Progenitor cell of endocrine pancreas (in vitro differentiated cells): ENCODE results near the gene GPRIN3. TPM values are rescaled to one million over a fixed set of nuclear protein-coding genes. Genes with fewer than 3 reads are reported as not detected.
"Not testable (repeated sequence)": the region's sequence is repeated elsewhere in the genome, so short reads cannot be mapped to it uniquely, and the experiment has no call there.

Experiments
- DNase-seq: peaks from one replicate; pipeline ENCODE4 v3.0.0; 2021; ENCODE audit warnings: low spot score; ENCODE audit not compliant: unreplicated experiment
- H3K27ac Mint-ChIP-seq: 2 replicates; pipeline ENCODE4 v1.8.0; 2021; ENCODE audit warnings: mild to moderate bottlenecking, moderate library complexity, mixed read lengths
- H3K27me3 Mint-ChIP-seq: 2 replicates; pipeline ENCODE4 v1.8.0; 2021; ENCODE audit warnings: mixed read lengths
- H3K36me3 Mint-ChIP-seq: 2 replicates; pipeline ENCODE4 v1.8.0; 2022; ENCODE audit warnings: mixed read lengths; ENCODE audit not compliant: insufficient read depth
- H3K4me1 Mint-ChIP-seq: 2 replicates; pipeline ENCODE4 v1.8.0; 2021; ENCODE audit warnings: low read depth, mixed read lengths
- H3K4me3 Mint-ChIP-seq: 2 replicates; pipeline ENCODE4 v1.8.0; 2021; ENCODE audit warnings: low read depth, mild to moderate bottlenecking, moderate library complexity, mixed read lengths
- H3K9me3 Mint-ChIP-seq: 2 replicates; pipeline ENCODE4 v1.8.0; 2021; ENCODE audit warnings: low read depth, mixed read lengths
- CTCF ChIP-seq: fragments of 200-600 bp; sonication (generic); IDR thresholded peaks from one replicate; pipeline ENCODE4 v1.5.0; 2021; ENCODE audit warnings: antibody characterized with exemption, mild to moderate bottlenecking; ENCODE audit not compliant: unreplicated experiment
- total RNA-seq: library from RNA; stranded (reverse); gene quantifications from 2 replicates; pipeline ENCODE4 v1.2.1, GENCODE V29; 2021

Gene GPRIN3
- total RNA-seq, 1 donor from 2014 or later, result 16.0 TPM

GRCh38 chr4:89256203-89256800 lies 51.3 kb downstream of the GPRIN3 start:
- H3K27ac Mint-ChIP-seq, result no peak overlapping the region
- no peak overlapping the region for H3K4me3 Mint-ChIP-seq
- H3K36me3 Mint-ChIP-seq, result peaks cover 2% of the 10 kb centered on the region
- H3K27me3 Mint-ChIP-seq, result no peaks in the 10 kb centered on the region
- no peak for DNase-seq
- H3K9me3 Mint-ChIP-seq, result peaks cover 3% of the 10 kb centered on the region
- H3K4me1 Mint-ChIP-seq, result peaks cover 27% of the 10 kb centered on the region
- no peak for TF ChIP-seq CTCF

GRCh38 chr4:89254847-89255246 lies 52.8 kb downstream of the GPRIN3 start:
- H3K36me3 Mint-ChIP-seq, result peaks cover 3% of the 10 kb centered on the region
- H3K27me3 Mint-ChIP-seq, result no peaks in the 10 kb centered on the region
- H3K4me1 Mint-ChIP-seq, result peaks cover 21% of the 10 kb centered on the region
- H3K4me3 Mint-ChIP-seq, result no peak overlapping the region
- TF ChIP-seq CTCF, result peak; percentile 74
- H3K9me3 Mint-ChIP-seq, result peaks cover 3% of the 10 kb centered on the region
- no peak overlapping the region for H3K27ac Mint-ChIP-seq
- no peak for DNase-seq

GRCh38 chr4:89254347-89254746 lies 53.3 kb downstream of the GPRIN3 start:
- H3K36me3 Mint-ChIP-seq, H3K9me3 Mint-ChIP-seq, H3K27ac Mint-ChIP-seq, H3K4me3 Mint-ChIP-seq, H3K27me3 Mint-ChIP-seq, DNase-seq: not testable (repeated sequence)
- peaks cover 22% of the 10 kb centered on the region for H3K4me1 Mint-ChIP-seq

- Mint-ChIP-seq H3K4me1 (peaks cover 25% of the 10 kb centered on the region), H3K36me3 (peaks cover 6% of the 10 kb centered on the region), H3K27ac (no peak overlapping the region), H3K27me3 (no peaks in the 10 kb centered on the region), H3K4me3 (no peak overlapping the region), H3K9me3 (peaks cover 3% of the 10 kb centered on the region)
- TF ChIP-seq CTCF, result no peak
- DNase-seq, result no peak
Measured at GRCh38 chr4:89253935-89254334, 53.7 kb downstream of the GPRIN3 start.

GRCh38 chr4:89253311-89253710 lies 54.3 kb downstream of the GPRIN3 start:
- Mint-ChIP-seq H3K27ac (peak overlapping the region; percentile 15), H3K4me1 (peaks cover 31% of the 10 kb centered on the region), H3K27me3 (no peaks in the 10 kb centered on the region), H3K9me3 (peaks cover 3% of the 10 kb centered on the region), H3K4me3 (no peak overlapping the region), H3K36me3 (peaks cover 8% of the 10 kb centered on the region)
- TF ChIP-seq CTCF, result no peak
- no peak for DNase-seq

DNA sequence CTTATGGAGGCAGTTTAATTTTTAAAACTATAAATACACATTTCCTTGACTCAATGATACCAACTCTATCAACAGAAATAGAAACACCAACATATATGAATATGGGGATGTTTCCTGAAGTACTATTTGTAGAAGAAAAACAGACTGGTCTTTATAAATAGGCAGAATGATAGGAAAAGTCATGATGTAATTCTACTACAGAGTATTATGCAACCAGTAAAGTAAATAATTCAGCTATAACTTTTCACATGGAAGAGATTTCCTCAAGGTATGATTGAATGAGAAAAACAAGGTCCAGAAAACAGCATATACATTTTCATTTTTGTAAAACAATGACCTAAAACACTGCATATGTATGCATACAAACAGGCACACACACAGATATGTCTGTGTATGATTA lies 56.2 kb downstream of the GPRIN3 start:
- Mint-ChIP-seq H3K36me3 (peaks cover 17% of the 10 kb centered on the region), H3K9me3 (peaks cover 3% of the 10 kb centered on the region), H3K4me3 (no peak overlapping the region), H3K4me1 (peaks cover 35% of the 10 kb centered on the region), H3K27me3 (no peaks in the 10 kb centered on the region), H3K27ac (no peak overlapping the region)
- TF ChIP-seq CTCF, result no peak
- DNase-seq, result no peak
